ENCODE results near the gene UFD1. TPM values are rescaled to one million over a fixed set of nuclear protein-coding genes. Genes with fewer than 3 reads are reported as not detected.

UFD1 gene, protein sequence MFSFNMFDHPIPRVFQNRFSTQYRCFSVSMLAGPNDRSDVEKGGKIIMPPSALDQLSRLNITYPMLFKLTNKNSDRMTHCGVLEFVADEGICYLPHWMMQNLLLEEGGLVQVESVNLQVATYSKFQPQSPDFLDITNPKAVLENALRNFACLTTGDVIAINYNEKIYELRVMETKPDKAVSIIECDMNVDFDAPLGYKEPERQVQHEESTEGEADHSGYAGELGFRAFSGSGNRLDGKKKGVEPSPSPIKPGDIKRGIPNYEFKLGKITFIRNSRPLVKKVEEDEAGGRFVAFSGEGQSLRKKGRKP
- total RNA-seq: 47.8 TPM
- 130 TPM for polyA plus RNA-seq
- long read RNA-seq, donor 1: 0 reads
- long read RNA-seq, donor 2, full-length matches to known transcripts: 48 of 155 reads
- long read RNA-seq, donor 2, partial matches to known transcripts: 77 of 155 reads
- long read RNA-seq, donor 2, other reads (novel, unspliced or antisense): 30 of 155 reads
- long read RNA-seq, donor 3, full-length matches to known transcripts: 45 of 71 reads
- long read RNA-seq, donor 3, partial matches to known transcripts: 19 of 71 reads
- long read RNA-seq, donor 3, other reads (novel, unspliced or antisense): 7 of 71 reads
- long read RNA-seq, donor 4, transcript UFD1-201 (12 exons, 1,814 nt): major isoform, 14 of 21 reads
- long read RNA-seq, donor 4, partial matches to known transcripts: 6 of 21 reads
- long read RNA-seq, donor 4, other reads (novel, unspliced or antisense): 0 of 21 reads
- long read RNA-seq, donor 5, full-length matches to known transcripts: 32 of 53 reads
- long read RNA-seq, donor 5, partial matches to known transcripts: 10 of 53 reads
- long read RNA-seq, donor 5, other reads (novel, unspliced or antisense): 11 of 53 reads
- long read RNA-seq, donor 6, full-length matches to known transcripts: 17 of 44 reads
- long read RNA-seq, donor 6, partial matches to known transcripts: 27 of 44 reads
- long read RNA-seq, donor 6, other reads (novel, unspliced or antisense): 0 of 44 reads
- long read RNA-seq, donor 7, full-length matches to known transcripts: 22 of 36 reads
- long read RNA-seq, donor 7, partial matches to known transcripts: 14 of 36 reads
- long read RNA-seq, donor 7, other reads (novel, unspliced or antisense): 0 of 36 reads
- long read RNA-seq, donor 8, transcript UFD1-201 (12 exons, 1,814 nt): major isoform, 8 of 8 reads
- long read RNA-seq, donor 8, partial matches to known transcripts: 0 of 8 reads
- long read RNA-seq, donor 8, other reads (novel, unspliced or antisense): 0 of 8 reads
- long read RNA-seq, donor 9, full-length matches to known transcripts: 17 of 17 reads
- long read RNA-seq, donor 9, partial matches to known transcripts: 0 of 17 reads
- long read RNA-seq, donor 9, other reads (novel, unspliced or antisense): 0 of 17 reads
- long read RNA-seq, donor 10, transcript UFD1-201 (12 exons, 1,814 nt): major isoform, 15 of 24 reads
- long read RNA-seq, donor 10, partial matches to known transcripts: 8 of 24 reads
- long read RNA-seq, donor 10, other reads (novel, unspliced or antisense): 0 of 24 reads

DNA sequence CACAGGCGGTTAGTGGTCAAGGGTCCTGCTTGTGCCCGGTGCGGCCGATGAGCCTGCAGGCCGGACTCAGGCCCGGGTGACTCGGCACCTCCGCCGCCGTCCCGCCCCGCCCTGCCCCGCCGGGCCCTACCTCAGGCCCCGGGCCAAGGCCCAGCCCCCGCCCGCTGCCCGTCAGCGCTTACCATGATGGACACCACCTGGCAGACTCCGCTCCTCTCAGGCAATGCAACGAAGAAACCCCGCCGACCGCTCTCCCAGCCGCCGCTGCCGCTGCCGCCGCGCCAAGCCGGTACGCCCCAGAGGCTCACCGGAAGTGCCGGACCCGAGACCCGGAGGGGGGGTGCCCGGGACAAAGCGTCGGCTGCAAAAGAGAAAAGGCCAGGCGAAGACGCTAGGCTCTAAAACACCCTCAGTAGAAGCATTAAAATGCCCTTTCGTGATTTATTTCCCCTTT, at the start of gene UFD1:
UFD1 (minus strand) TSS at position 293 of the 454 bp plus-strand sequence; CDS start at position 185, 108 bp downstream.
- no peaks in the 10 kb centered on the region for H3K27me3 ChIP-seq (ENCODE audit: control insufficient read depth in 2 of 2, insufficient read depth in 1 of 2, low read length in 1 of 2)
- H3K4me1 ChIP-seq (ENCODE audit: control insufficient read depth in 2 of 2, insufficient read depth in 2 of 2, low read length in 2 of 2): peaks cover 12 to 15% of the 10 kb centered on the region in 2 donors
- peak within 1 kb of the TSS; percentile 78 to 89 for H3K4me3 ChIP-seq (ENCODE audit: low read length in 2 of 2)
- H3K9me3 ChIP-seq (ENCODE audit: control insufficient read depth in 2 of 2, insufficient read depth in 1 of 2, low read length in 1 of 2): no peaks in the 10 kb centered on the region
- WGBS: under 1% methylated on average over 42 of the region's 42 CpGs
- no peak for DNase-seq (ENCODE audit: low read depth in 6 of 9, low spot score in 9 of 9)
- peak within 1 kb of the TSS; percentile 95 for H3K27ac ChIP-seq (ENCODE audit: low read depth in 1 of 2, low read length in 1 of 2)
- H3K36me3 ChIP-seq (ENCODE audit: control insufficient read depth in 2 of 2, insufficient read depth in 2 of 2, low read length in 1 of 2): peaks cover 13 to 26% of the 10 kb centered on the region in 2 donors

DNA sequence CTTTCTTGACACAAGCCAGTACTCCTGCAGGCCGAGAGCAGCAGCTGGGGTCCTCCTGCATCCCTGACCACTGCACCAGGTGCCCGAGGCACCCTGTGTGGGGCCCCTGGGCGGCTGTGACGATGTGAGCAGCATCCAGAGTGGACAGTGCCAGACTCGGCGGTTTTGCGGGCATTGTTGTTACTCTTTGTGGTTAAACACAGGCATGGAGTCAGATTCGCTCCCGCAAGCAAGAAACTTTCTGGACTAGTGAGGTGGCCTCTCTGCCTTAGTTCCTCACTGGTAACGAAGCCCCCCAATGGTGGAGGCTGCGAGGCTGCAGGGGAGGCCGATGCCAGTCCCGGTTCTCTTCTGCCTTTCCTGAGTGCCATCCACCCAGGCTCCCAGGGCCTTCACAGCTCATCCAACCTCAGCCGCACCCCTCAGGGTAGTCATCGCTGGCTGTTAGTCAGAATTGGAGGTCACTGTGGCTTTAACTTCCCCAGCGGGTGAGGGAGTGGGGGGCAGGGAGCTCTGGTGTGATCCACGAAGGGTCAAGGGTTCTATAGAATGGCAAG, 48.9 kb upstream of the UFD1 start:
- Histone ChIP-seq H3K4me3 (ENCODE audit: low read length in 2 of 2) (no peak overlapping the region), H3K4me1 (ENCODE audit: control insufficient read depth in 2 of 2, insufficient read depth in 2 of 2, low read length in 2 of 2) (peaks cover 3 to 24% of the 10 kb centered on the region in 2 donors), H3K9me3 (ENCODE audit: control insufficient read depth in 2 of 2, insufficient read depth in 1 of 2, low read length in 1 of 2) (no peaks in the 10 kb centered on the region), H3K27ac (ENCODE audit: low read depth in 1 of 2, low read length in 1 of 2) (no peak overlapping the region), H3K36me3 (ENCODE audit: control insufficient read depth in 2 of 2, insufficient read depth in 2 of 2, low read length in 1 of 2) (no peaks in the 10 kb centered on the region), H3K27me3 (ENCODE audit: control insufficient read depth in 2 of 2, insufficient read depth in 1 of 2, low read length in 1 of 2) (peaks cover 22 to 39% of the 10 kb centered on the region in 2 donors)
- no peak for DNase-seq (ENCODE audit: low read depth in 6 of 9, low spot score in 9 of 9)
- 96% methylated on average over 17 of the region's 17 CpGs for WGBS

DNA sequence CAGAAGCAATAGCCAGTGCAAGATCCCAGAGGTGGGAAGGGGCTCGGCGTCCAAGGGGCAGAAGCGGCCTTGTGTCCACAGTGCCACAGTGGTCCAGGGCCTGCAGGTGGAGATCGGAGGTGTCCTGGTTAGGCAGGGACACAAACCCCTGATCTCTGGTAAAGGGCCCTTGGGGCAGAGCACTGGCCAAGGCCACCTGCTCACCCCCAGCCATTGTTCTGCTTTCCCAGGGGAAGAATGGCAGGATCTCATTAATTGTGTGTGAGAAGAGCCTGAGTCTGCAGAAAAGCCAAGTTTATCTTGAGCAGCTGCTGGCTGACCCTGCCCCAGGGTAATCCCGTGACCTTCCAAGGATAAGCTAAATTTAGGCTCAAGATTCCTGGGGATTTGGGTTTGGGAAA, 48.3 kb upstream of the UFD1 start:
- 96% methylated on average over 5 of the region's 5 CpGs for WGBS
- H3K27me3 ChIP-seq (ENCODE audit: control insufficient read depth in 2 of 2, insufficient read depth in 1 of 2, low read length in 1 of 2): peaks cover 25 to 45% of the 10 kb centered on the region in 2 donors
- no peak overlapping the region for H3K27ac ChIP-seq (ENCODE audit: low read depth in 1 of 2, low read length in 1 of 2)
- no peaks in the 10 kb centered on the region for H3K36me3 ChIP-seq (ENCODE audit: control insufficient read depth in 2 of 2, insufficient read depth in 2 of 2, low read length in 1 of 2)
- peaks cover 3 to 26% of the 10 kb centered on the region in 2 donors for H3K4me1 ChIP-seq (ENCODE audit: control insufficient read depth in 2 of 2, insufficient read depth in 2 of 2, low read length in 2 of 2)
- no peaks in the 10 kb centered on the region for H3K9me3 ChIP-seq (ENCODE audit: control insufficient read depth in 2 of 2, insufficient read depth in 1 of 2, low read length in 1 of 2)
- H3K4me3 ChIP-seq (ENCODE audit: low read length in 2 of 2): no peak overlapping the region
- no peak for DNase-seq (ENCODE audit: low read depth in 6 of 9, low spot score in 9 of 9)

DNA sequence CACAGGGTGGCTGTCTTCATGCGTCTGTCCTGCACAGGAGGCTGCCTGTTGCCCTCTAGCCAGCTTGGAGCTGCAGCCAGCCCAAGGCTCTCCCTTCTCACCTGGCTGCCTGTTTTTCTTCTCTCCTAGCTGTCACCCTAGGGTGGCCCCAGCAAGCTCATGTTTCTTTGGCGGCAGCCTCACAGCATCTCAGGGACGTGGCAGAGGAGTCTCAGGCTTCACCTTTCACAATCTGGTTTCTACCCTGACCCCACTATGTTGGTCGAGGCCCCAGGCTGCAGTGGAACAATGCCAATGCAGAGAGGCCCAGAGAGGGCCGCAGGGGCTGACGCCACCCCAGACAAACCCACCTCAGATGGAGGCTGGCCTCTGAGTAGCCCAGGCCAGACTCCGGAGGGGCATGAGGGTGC, 47.7 kb upstream of the UFD1 start:
- Histone ChIP-seq H3K4me1 (ENCODE audit: control insufficient read depth in 2 of 2, insufficient read depth in 2 of 2, low read length in 2 of 2) (peaks cover 3 to 26% of the 10 kb centered on the region in 2 donors), H3K36me3 (ENCODE audit: control insufficient read depth in 2 of 2, insufficient read depth in 2 of 2, low read length in 1 of 2) (no peaks in the 10 kb centered on the region), H3K27me3 (ENCODE audit: control insufficient read depth in 2 of 2, insufficient read depth in 1 of 2, low read length in 1 of 2) (peaks cover 25 to 51% of the 10 kb centered on the region in 2 donors), H3K27ac (ENCODE audit: low read depth in 1 of 2, low read length in 1 of 2) (no peak overlapping the region), H3K4me3 (ENCODE audit: low read length in 2 of 2) (no peak overlapping the region), H3K9me3 (ENCODE audit: control insufficient read depth in 2 of 2, insufficient read depth in 1 of 2, low read length in 1 of 2) (no peaks in the 10 kb centered on the region)
- no peak for DNase-seq (ENCODE audit: low read depth in 6 of 9, low spot score in 9 of 9)
- 93% methylated on average over 7 of the region's 7 CpGs for WGBS

DNA sequence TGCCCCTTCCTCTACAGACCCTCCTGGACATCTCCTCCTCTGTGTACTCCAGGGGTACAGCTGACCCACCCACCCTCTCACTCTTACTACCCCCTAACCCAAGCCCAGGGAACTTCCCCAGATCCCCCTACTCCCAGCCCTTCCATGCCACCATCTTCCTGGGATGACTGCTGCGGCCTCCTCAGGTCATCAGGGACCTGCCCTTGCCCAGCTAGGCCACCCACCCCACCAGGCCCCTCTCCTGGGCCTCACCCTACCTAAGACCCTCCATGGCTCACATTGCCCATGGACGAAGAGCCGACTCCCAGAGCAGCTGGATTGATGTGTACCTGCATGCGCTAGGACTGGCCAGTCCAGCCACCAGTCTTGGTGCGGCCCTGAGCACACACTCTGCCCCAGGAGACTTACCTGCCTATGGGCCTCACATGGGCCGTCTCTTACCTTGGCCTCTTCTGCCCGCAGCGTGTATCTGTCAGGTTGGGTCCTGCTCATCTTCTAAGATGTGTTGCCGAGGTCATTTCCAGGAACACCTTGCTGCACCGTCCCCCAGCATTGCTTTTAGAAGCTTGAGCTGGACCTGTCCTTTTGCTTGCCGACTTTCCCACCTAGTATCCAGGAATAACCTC, 47.2 kb upstream of the UFD1 start:
- Histone ChIP-seq H3K36me3 (ENCODE audit: control insufficient read depth in 2 of 2, insufficient read depth in 2 of 2, low read length in 1 of 2) (peaks cover 0 to 3% of the 10 kb centered on the region in 2 donors), H3K27me3 (ENCODE audit: control insufficient read depth in 2 of 2, insufficient read depth in 1 of 2, low read length in 1 of 2) (peaks cover 25 to 53% of the 10 kb centered on the region in 2 donors), H3K9me3 (ENCODE audit: control insufficient read depth in 2 of 2, insufficient read depth in 1 of 2, low read length in 1 of 2) (no peaks in the 10 kb centered on the region), H3K27ac (ENCODE audit: low read depth in 1 of 2, low read length in 1 of 2) (no peak overlapping the region), H3K4me3 (ENCODE audit: low read length in 2 of 2) (no peak overlapping the region), H3K4me1 (ENCODE audit: control insufficient read depth in 2 of 2, insufficient read depth in 2 of 2, low read length in 2 of 2) (peaks cover 3 to 26% of the 10 kb centered on the region in 2 donors)
- no peak for DNase-seq (ENCODE audit: low read depth in 6 of 9, low spot score in 9 of 9)
- 98% methylated on average over 11 of the region's 11 CpGs for WGBS

DNA sequence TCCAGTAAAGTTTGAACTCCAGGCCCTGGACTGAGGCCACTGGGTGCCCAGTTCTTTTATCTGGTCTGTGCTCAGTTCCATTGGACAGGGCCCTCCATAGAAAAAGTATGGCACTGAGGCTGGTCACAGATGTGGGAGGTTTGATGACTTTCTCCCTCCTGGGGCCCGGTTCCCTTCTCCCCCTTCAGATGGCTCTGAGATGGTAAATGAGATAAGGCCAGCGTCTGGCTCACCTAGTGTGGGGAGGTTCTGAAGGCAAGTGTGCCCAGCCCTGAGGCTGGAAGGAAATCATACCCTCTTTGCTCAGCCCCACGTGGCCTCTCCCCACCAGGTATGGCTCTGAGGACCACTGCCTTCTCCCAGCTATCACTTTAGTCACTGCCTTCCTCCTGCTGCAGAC, 46.7 kb upstream of the UFD1 start:
- WGBS: 12% methylated on average over 3 of the region's 3 CpGs
- Histone ChIP-seq H3K4me3 (ENCODE audit: low read length in 2 of 2) (no peak overlapping the region), H3K27me3 (ENCODE audit: control insufficient read depth in 2 of 2, insufficient read depth in 1 of 2, low read length in 1 of 2) (peaks cover 25 to 53% of the 10 kb centered on the region in 2 donors), H3K9me3 (ENCODE audit: control insufficient read depth in 2 of 2, insufficient read depth in 1 of 2, low read length in 1 of 2) (no peaks in the 10 kb centered on the region), H3K27ac (ENCODE audit: low read depth in 1 of 2, low read length in 1 of 2) (no peak overlapping the region), H3K36me3 (ENCODE audit: control insufficient read depth in 2 of 2, insufficient read depth in 2 of 2, low read length in 1 of 2) (peaks cover 3% of the 10 kb centered on the region in 2 donors), H3K4me1 (ENCODE audit: control insufficient read depth in 2 of 2, insufficient read depth in 2 of 2, low read length in 2 of 2) (peaks cover 3 to 26% of the 10 kb centered on the region in 2 donors)
- no peak for DNase-seq (ENCODE audit: low read depth in 6 of 9, low spot score in 9 of 9)

DNA sequence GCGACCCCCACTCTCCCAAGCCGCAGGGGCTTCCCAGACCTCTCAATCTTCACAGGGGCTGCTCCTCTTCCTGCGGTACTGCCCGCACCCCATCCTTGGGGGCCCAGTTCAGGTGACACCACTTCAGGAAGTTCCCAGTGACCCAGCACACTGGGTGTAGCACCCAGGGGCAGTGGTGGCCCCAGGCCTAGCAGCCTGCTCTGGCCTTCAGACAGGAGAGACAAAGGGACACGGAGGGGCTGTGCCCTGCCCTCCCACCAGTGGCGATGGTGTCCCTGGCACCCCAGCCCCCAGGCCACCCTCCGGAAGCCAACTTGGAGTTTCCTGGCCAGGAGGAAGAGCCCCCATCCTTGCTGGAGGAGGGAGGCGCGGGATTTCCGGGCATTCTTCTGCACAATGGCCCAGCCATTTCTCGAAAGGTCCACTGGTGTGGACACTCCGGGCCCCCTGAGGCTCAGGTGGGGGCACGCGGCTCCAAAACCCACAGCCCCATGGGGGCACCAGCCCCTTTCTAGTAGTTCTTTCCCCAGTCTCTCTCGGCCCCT, 46.2 kb upstream of the UFD1 start:
- DNase-seq (ENCODE audit: low read depth in 6 of 9, low spot score in 9 of 9): no peak
- peaks cover 3 to 26% of the 10 kb centered on the region in 2 donors for H3K4me1 ChIP-seq (ENCODE audit: control insufficient read depth in 2 of 2, insufficient read depth in 2 of 2, low read length in 2 of 2)
- 90% methylated on average over 15 of the region's 15 CpGs for WGBS
- peaks cover 25 to 53% of the 10 kb centered on the region in 2 donors for H3K27me3 ChIP-seq (ENCODE audit: control insufficient read depth in 2 of 2, insufficient read depth in 1 of 2, low read length in 1 of 2)
- H3K36me3 ChIP-seq (ENCODE audit: control insufficient read depth in 2 of 2, insufficient read depth in 2 of 2, low read length in 1 of 2): peaks cover 3 to 6% of the 10 kb centered on the region in 2 donors
- H3K4me3 ChIP-seq (ENCODE audit: low read length in 2 of 2): no peak overlapping the region
- H3K27ac ChIP-seq (ENCODE audit: low read depth in 1 of 2, low read length in 1 of 2): no peak overlapping the region
- H3K9me3 ChIP-seq (ENCODE audit: control insufficient read depth in 2 of 2, insufficient read depth in 1 of 2, low read length in 1 of 2): no peaks in the 10 kb centered on the region

All from thymus (tissue), 14 donors.